HG02763 (cell line): ENCODE results near the gene CA5A.
"Not testable (repeated sequence)": the region's sequence is repeated elsewhere in the genome, so short reads cannot be mapped to it uniquely, and the experiment has no call there.

ENCODE experiments used
- ATAC-seq: cut with Tn5 transposase; IDR thresholded peaks from one replicate; pipeline ENCODE4 v1.9.1; 2021; ENCODE audit warnings: mild to moderate bottlenecking, moderate library complexity; ENCODE audit not compliant: unreplicated experiment

CA5A gene

GRCh38 chr16:87897521-87898505 is 38.5 kb downstream of the CA5A start:
- ATAC-seq: no peak

- not testable (repeated sequence) for ATAC-seq
Measured at GRCh38 chr16:87896924-87897520, 39.3 kb downstream of the CA5A start.

- not testable (repeated sequence) for ATAC-seq
Measured at GRCh38 chr16:87896176-87896890, 40.0 kb downstream of the CA5A start.

GRCh38 chr16:87895641-87896141 is 40.6 kb downstream of the CA5A start:
- peak; percentile 64 for ATAC-seq

GRCh38 chr16:87894005-87894404 is 42.3 kb downstream of the CA5A start:
- ATAC-seq: not testable (repeated sequence)

- ATAC-seq: no peak
Measured at GRCh38 chr16:87891764-87892163, 44.6 kb downstream of the CA5A start.

- not testable (repeated sequence) for ATAC-seq
Measured at GRCh38 chr16:87889762-87890161, 46.6 kb downstream of the CA5A start.

GRCh38 chr16:87888346-87888745 is 48.0 kb downstream of the CA5A start:
- ATAC-seq: not testable (repeated sequence)

GRCh38 chr16:87887931-87888330 is 48.4 kb downstream of the CA5A start:
- not testable (repeated sequence) for ATAC-seq

- ATAC-seq: not testable (repeated sequence)
Measured at GRCh38 chr16:87885371-87885967, 50.9 kb downstream of the CA5A start.

GRCh38 chr16:87882436-87883019 is 53.8 kb downstream of the CA5A start:
- ATAC-seq: no peak

- no peak for ATAC-seq
Measured at GRCh38 chr16:87881324-87882200, 54.8 kb downstream of the CA5A start.

GRCh38 chr16:87880117-87880696 is 56.1 kb downstream of the CA5A start:
- ATAC-seq: no peak

GRCh38 chr16:87879411-87880013 is 56.8 kb downstream of the CA5A start:
- not testable (repeated sequence) for ATAC-seq

GRCh38 chr16:87878704-87879103 is 57.6 kb downstream of the CA5A start:
- no peak for ATAC-seq

- no peak for ATAC-seq
Measured at GRCh38 chr16:87877942-87878507, 58.3 kb downstream of the CA5A start.

GRCh38 chr16:87874639-87875427 is 61.5 kb downstream of the CA5A start:
- no peak for ATAC-seq
